B cell (primary cell): ENCODE results near the gene DMPK.

Source experiments
- CTCF ChIP-seq: fragments of 200-600 bp; IDR thresholded peaks from one replicate; pipeline ENCODE4 v1.8.0; 2022; ENCODE audit warnings: antibody characterized with exemption, mild to moderate bottlenecking
- EZH2 ChIP-seq: IDR thresholded peaks from 2 replicates; pipeline ENCODE4 v1.6.1; 2012; ENCODE audit warnings: borderline replicate concordance, low read depth, mild to moderate bottlenecking, moderate library complexity, low read length; ENCODE audit not compliant: insufficient read depth, poor library complexity, severe bottlenecking

GRCh38 chr19:45821103-45821521 lies 38.8 kb upstream of the DMPK start:
- no peak for TF ChIP-seq CTCF
- no peak for TF ChIP-seq EZH2
